HAP-1 (cell line): ENCODE data around the gene IFIT3.
"Not testable (repeated sequence)": the region's sequence is repeated elsewhere in the genome, so short reads cannot be mapped to it uniquely, and the experiment has no call there.

Experiments used
- DNase-seq, 2 experiments: peaks; one replicate each; pipeline ENCODE4 v3.0.0-alpha.2; 2016 to 2020; ENCODE audit warnings: low spot score in 2 of 2
- H3K27me3 ChIP-seq: fragments of 250-450 bp; sonication (Bioruptor Pico); 2 replicates; pipeline ENCODE4 v1.5.1; 2020; ENCODE audit warnings: low read depth, mild to moderate bottlenecking, moderate library complexity
- H3K36me3 ChIP-seq: fragments of 250-450 bp; sonication (Bioruptor Pico); replicated peaks from 2 replicates; pipeline ENCODE4 v1.5.1; 2020; ENCODE audit warnings: mild to moderate bottlenecking
- H3K4me1 ChIP-seq: fragments of 250-450 bp; sonication (Bioruptor Pico); 2 replicates; pipeline ENCODE4 v1.5.1; 2020; ENCODE audit warnings: mild to moderate bottlenecking
- H3K4me3 ChIP-seq: fragments of 250-450 bp; sonication (Bioruptor Pico); 2 replicates; pipeline ENCODE4 v1.5.1; 2020; ENCODE audit warnings: mild to moderate bottlenecking, moderate library complexity
- H3K9me3 ChIP-seq: fragments of 250-450 bp; sonication (Bioruptor Pico); 2 replicates; pipeline ENCODE4 v1.5.1; 2020; ENCODE audit warnings: mild to moderate bottlenecking, moderate library complexity
- in situ Hi-C: fragments of 300-500 bp; cut with MboI; formaldehyde crosslinking; loops from 3 replicates; pipeline ENCODE4 v1.14.3; 2020; ENCODE audit warnings: low sequenced_read_pairs, inconsistent platforms, mixed read lengths

IFIT3 gene

GRCh38 chr10:89308736-89309135 lies 19.1 kb upstream of the IFIT3 start:
- Histone ChIP-seq H3K36me3 (no peaks in the 10 kb centered on the region), H3K27me3 (no peaks in the 10 kb centered on the region), H3K4me1 (no peaks in the 10 kb centered on the region), H3K9me3 (no peaks in the 10 kb centered on the region; the same call in 1 of the 2 replicates), H3K4me3 (no peak overlapping the region)
- in situ Hi-C loops = no loop called here
- no peak for DNase-seq

- Histone ChIP-seq H3K9me3 (no peaks in the 10 kb centered on the region; the same call in 1 of the 2 replicates), H3K36me3 (no peaks in the 10 kb centered on the region), H3K4me3 (no peak overlapping the region), H3K4me1 (no peaks in the 10 kb centered on the region), H3K27me3 (no peaks in the 10 kb centered on the region)
- no peak for DNase-seq
- in situ Hi-C loops = no loop called here
These were observed 18.4 kb upstream of the IFIT3 start for GRCh38 chr10:89309156-89310055.

GRCh38 chr10:89310056-89310893 lies 17.5 kb upstream of the IFIT3 start:
- no peaks in the 10 kb centered on the region; the same call in 1 of the 2 replicates for H3K9me3 ChIP-seq
- H3K36me3 ChIP-seq = no peaks in the 10 kb centered on the region
- DNase-seq = no peak
- peaks cover 7% of the 10 kb centered on the region for H3K4me1 ChIP-seq
- H3K4me3 ChIP-seq = no peak overlapping the region
- H3K27me3 ChIP-seq = no peaks in the 10 kb centered on the region
- in situ Hi-C loops = no loop called here

- no peak for DNase-seq
- no peak overlapping the region for H3K4me3 ChIP-seq
- in situ Hi-C loops = no loop called here
- H3K4me1 ChIP-seq = peaks cover 7% of the 10 kb centered on the region
- no peaks in the 10 kb centered on the region for H3K27me3 ChIP-seq
- H3K9me3 ChIP-seq = no peaks in the 10 kb centered on the region; the same call in 1 of the 2 replicates
- H3K36me3 ChIP-seq = no peaks in the 10 kb centered on the region
These were observed 14.8 kb upstream of the IFIT3 start for GRCh38 chr10:89312973-89313372.

- Histone ChIP-seq H3K27me3 (no peaks in the 10 kb centered on the region), H3K4me3 (no peak overlapping the region), H3K36me3 (no peaks in the 10 kb centered on the region), H3K9me3 (no peaks in the 10 kb centered on the region; the same call in none of the 2 replicates), H3K4me1 (peaks cover 7% of the 10 kb centered on the region)
- in situ Hi-C loops = no loop called here
- no peak for DNase-seq
These were observed 13.1 kb upstream of the IFIT3 start for GRCh38 chr10:89314676-89315075.

- H3K36me3 ChIP-seq, H3K9me3 ChIP-seq, DNase-seq, H3K4me1 ChIP-seq, in situ Hi-C loops, H3K4me3 ChIP-seq, H3K27me3 ChIP-seq: not testable (repeated sequence)
These were observed 9.8 kb upstream of the IFIT3 start for GRCh38 chr10:89318047-89318446.

GRCh38 chr10:89325081-89325480 lies 2.7 kb upstream of the IFIT3 start:
- in situ Hi-C loops, H3K4me3 ChIP-seq, H3K36me3 ChIP-seq, H3K9me3 ChIP-seq, DNase-seq, H3K27me3 ChIP-seq: not testable (repeated sequence)
- H3K4me1 ChIP-seq = peaks cover 31% of the 10 kb centered on the region

- peaks cover 31% of the 10 kb centered on the region for H3K4me1 ChIP-seq
These were observed 1.9 kb upstream of the IFIT3 start for GRCh38 chr10:89325856-89326255.

GRCh38 chr10:89329151-89329550 lies 1.4 kb downstream of the IFIT3 start:
- H3K36me3 ChIP-seq = no peaks in the 10 kb centered on the region
- no peak for DNase-seq
- no peak overlapping the region for H3K4me3 ChIP-seq
- peaks cover 45% of the 10 kb centered on the region for H3K4me1 ChIP-seq
- in situ Hi-C loops = no loop called here
- no peaks in the 10 kb centered on the region for H3K27me3 ChIP-seq
- H3K9me3 ChIP-seq = peaks cover 5% of the 10 kb centered on the region; the same call in 1 of the 2 replicates

More at GRCh38 chr10:89325856-89326255, 1.9 kb upstream of the IFIT3 start:
- DNase-seq, H3K27me3 ChIP-seq, H3K36me3 ChIP-seq, in situ Hi-C loops, H3K4me3 ChIP-seq, H3K9me3 ChIP-seq: not testable (repeated sequence)

- H3K4me1 ChIP-seq = peaks cover 45% of the 10 kb centered on the region
- H3K9me3 ChIP-seq, H3K36me3 ChIP-seq, H3K4me3 ChIP-seq, DNase-seq, H3K27me3 ChIP-seq, in situ Hi-C loops: not testable (repeated sequence)
These were observed 2.2 kb downstream of the IFIT3 start for GRCh38 chr10:89330014-89330413.

GRCh38 chr10:89330537-89331212 lies 2.9 kb downstream of the IFIT3 start:
- peaks cover 43% of the 10 kb centered on the region for H3K4me1 ChIP-seq
- H3K36me3 ChIP-seq = no peaks in the 10 kb centered on the region
- DNase-seq = no peak
- H3K9me3 ChIP-seq = no peaks in the 10 kb centered on the region
- no peak overlapping the region for H3K4me3 ChIP-seq
- no peaks in the 10 kb centered on the region for H3K27me3 ChIP-seq
- in situ Hi-C loops = no loop called here

GRCh38 chr10:89331487-89332122 lies 3.8 kb downstream of the IFIT3 start:
- H3K4me1 ChIP-seq = peaks cover 33% of the 10 kb centered on the region
- H3K4me3 ChIP-seq, H3K27me3 ChIP-seq, in situ Hi-C loops, H3K9me3 ChIP-seq, DNase-seq, H3K36me3 ChIP-seq: not testable (repeated sequence)

GRCh38 chr10:89332123-89332633 lies 4.4 kb downstream of the IFIT3 start:
- Histone ChIP-seq H3K27me3 (no peaks in the 10 kb centered on the region), H3K4me1 (peaks cover 30% of the 10 kb centered on the region), H3K4me3 (no peak overlapping the region), H3K36me3 (no peaks in the 10 kb centered on the region), H3K9me3 (no peaks in the 10 kb centered on the region)
- in situ Hi-C loops = no loop called here
- DNase-seq = no peak
